ENCODE results near the gene IFIT3. TPM values are rescaled to one million over a fixed set of nuclear protein-coding genes. Genes with fewer than 3 reads are reported as not detected.

The IFIT3 gene
- total and polyA plus RNA-seq, 12 donors = 8.1 to 88.6 (median 26.7) TPM

DNA sequence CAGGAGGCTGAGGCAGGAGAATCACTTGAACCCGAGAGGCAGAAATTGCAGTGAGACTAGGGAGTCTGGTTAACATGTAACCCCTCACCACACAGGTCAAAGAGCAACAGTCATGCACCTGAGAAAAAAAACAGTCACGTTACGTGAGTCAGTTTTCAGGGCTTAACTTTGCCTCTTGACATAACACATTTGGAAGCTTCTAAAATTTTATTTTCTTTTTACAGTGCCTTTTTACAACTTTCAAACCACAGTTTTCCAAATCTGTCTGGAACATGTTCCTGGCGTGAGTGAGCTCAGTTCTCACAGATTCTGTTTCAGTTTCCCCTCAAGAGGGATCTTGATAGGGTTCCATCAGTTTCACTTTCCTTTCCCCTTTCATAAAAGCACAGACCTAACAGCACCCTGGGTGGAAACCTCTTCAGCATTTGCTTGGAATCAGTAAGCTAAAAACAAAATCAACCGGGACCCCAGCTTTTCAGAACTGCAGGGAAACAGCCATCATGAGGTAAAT, 4.4 kb downstream of the IFIT3 start:
- peak in 1 of 7 donors; percentile 35 for DNase-seq
- H3K9me3 ChIP-seq (replicated peaks in 1 of 3) = no peaks in the 10 kb centered on the region
- H3K27me3 ChIP-seq = no peaks in the 10 kb centered on the region
- TF ChIP-seq POLR2A (IDR thresholded peaks at IDR 0.05) = no peak
- TF ChIP-seq, protein P1, sequence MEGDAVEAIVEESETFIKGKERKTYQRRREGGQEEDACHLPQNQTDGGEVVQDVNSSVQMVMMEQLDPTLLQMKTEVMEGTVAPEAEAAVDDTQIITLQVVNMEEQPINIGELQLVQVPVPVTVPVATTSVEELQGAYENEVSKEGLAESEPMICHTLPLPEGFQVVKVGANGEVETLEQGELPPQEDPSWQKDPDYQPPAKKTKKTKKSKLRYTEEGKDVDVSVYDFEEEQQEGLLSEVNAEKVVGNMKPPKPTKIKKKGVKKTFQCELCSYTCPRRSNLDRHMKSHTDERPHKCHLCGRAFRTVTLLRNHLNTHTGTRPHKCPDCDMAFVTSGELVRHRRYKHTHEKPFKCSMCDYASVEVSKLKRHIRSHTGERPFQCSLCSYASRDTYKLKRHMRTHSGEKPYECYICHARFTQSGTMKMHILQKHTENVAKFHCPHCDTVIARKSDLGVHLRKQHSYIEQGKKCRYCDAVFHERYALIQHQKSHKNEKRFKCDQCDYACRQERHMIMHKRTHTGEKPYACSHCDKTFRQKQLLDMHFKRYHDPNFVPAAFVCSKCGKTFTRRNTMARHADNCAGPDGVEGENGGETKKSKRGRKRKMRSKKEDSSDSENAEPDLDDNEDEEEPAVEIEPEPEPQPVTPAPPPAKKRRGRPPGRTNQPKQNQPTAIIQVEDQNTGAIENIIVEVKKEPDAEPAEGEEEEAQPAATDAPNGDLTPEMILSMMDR (IDR thresholded peaks at IDR 0.05) = no peak
- H3K4me3 ChIP-seq = peak overlapping the region in 1 of 4 donors; percentile 44
- intact Hi-C loops (cut with DNase I) = no loop called here
- 9 to 18% (median 12%) methylated on average over 4 to 5 of the region's 5 CpGs for WGBS, 4 donors
- H3K27ac ChIP-seq = peak overlapping the region; percentile 6 to 77 (median 75)
- H3K4me1 ChIP-seq (replicated peaks in 1 of 2) = peaks cover 36 to 62% of the 10 kb centered on the region in 2 donors
- no peaks in the 10 kb centered on the region for H3K36me3 ChIP-seq (replicated peaks in 1 of 2)

DNA sequence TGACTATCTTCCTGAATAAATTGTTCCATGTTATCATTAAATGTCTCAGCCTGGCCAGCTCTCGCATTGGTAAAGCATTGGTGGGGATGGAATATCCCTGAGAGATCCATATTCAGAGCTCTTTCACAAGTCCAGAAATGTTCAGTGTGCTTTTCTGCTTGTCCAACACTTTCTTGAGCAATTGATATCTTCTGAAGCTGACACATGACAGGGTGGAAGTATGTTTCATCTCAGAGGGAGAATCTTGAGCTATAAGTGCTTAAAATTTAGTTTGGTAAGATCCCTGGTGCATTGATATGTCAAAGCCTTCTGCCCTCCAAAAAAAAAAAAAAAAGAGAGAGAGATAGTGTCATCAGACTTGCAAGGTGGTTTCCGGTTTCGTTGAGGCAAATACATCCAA, 7.4 kb downstream of the IFIT3 start:
- DNase-seq = no peak
- Histone ChIP-seq H3K27me3 (no peaks in the 10 kb centered on the region), H3K36me3 (replicated peaks in 1 of 2) (peaks cover 0 to 9% of the 10 kb centered on the region in 2 donors), H3K4me1 (replicated peaks in 1 of 2) (peaks cover 22 to 41% of the 10 kb centered on the region in 2 donors), H3K9me3 (replicated peaks in 1 of 3) (no peaks in the 10 kb centered on the region), H3K27ac (no peak overlapping the region), H3K4me3 (no peak overlapping the region)
- WGBS, 4 donors = 93 to 95% (median 95%) methylated on average over 3 of the region's 3 CpGs
- intact Hi-C loops (cut with DNase I) = no loop called here
- TF ChIP-seq POLR2A (IDR thresholded peaks at IDR 0.05) = no peak
- TF ChIP-seq, protein P1 (IDR thresholded peaks at IDR 0.05) = no peak

DNA sequence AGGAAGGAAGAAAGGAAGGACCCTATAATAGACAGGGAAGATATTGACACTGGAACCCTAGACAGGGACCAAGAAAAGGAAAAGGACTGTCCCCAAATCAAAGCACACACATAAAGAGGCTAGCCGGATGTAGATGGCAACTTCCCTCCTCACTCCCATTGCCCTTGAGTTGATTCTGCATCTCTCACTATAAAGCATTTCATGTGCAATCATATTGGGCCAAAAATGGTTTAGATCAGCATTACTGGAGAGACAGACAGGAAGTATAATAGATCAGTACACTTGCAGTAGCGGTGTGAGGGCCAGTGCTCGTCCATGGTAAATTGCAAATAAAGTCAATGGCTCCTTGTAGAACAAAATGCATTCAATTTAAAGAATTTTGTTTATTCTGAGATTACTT, 8.4 kb downstream of the IFIT3 start:
- peak overlapping the region in 1 of 5 donors; percentile 22 for H3K27ac ChIP-seq
- intact Hi-C loops (cut with DNase I) = no loop called here
- H3K4me3 ChIP-seq = no peak overlapping the region
- no peak for DNase-seq
- H3K4me1 ChIP-seq (replicated peaks in 1 of 2) = peaks cover 13 to 33% of the 10 kb centered on the region in 2 donors
- H3K27me3 ChIP-seq = no peaks in the 10 kb centered on the region
- 70 to 87% (median 80%) methylated on average over 3 of the region's 3 CpGs for WGBS, 4 donors
- H3K36me3 ChIP-seq (replicated peaks in 1 of 2) = peaks cover 0 to 9% of the 10 kb centered on the region in 2 donors
- no peaks in the 10 kb centered on the region for H3K9me3 ChIP-seq (replicated peaks in 1 of 3)
- no peak for TF ChIP-seq POLR2A (IDR thresholded peaks at IDR 0.05)
- TF ChIP-seq, protein P1 (IDR thresholded peaks at IDR 0.05) = no peak

DNA sequence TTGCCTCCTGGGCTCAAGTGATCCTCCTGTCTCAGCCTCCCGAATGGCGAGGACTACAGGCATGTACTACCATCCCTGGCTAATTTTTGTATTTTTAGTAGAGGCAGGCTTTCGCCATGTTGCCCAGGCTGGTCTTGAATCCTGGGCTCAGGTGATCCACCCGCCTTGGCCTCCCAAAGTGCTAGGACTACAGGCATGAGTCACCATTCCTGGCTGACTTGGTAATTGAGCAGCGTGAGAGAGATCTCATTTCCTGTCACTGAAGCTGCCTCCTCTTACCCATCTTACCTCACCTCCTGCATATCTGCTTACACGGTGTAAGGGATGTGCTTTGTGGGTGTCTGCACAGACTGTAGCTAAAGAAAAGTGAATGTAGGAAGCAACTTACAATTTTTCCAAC, 9.7 kb downstream of the IFIT3 start:
- peaks cover 0 to 9% of the 10 kb centered on the region in 2 donors for H3K36me3 ChIP-seq (replicated peaks in 1 of 2)
- H3K9me3 ChIP-seq (replicated peaks in 1 of 3) = no peaks in the 10 kb centered on the region
- H3K4me1 ChIP-seq (replicated peaks in 1 of 2) = peaks cover 7 to 31% of the 10 kb centered on the region in 2 donors
- no peaks in the 10 kb centered on the region for H3K27me3 ChIP-seq
- TF ChIP-seq, protein P1 (IDR thresholded peaks at IDR 0.05) = no peak
- no peak for TF ChIP-seq POLR2A (IDR thresholded peaks at IDR 0.05)
- intact Hi-C loops (cut with DNase I) = no loop called here
- H3K4me3 ChIP-seq = no peak overlapping the region
- DNase-seq = no peak
- H3K27ac ChIP-seq = no peak overlapping the region
- WGBS, 4 donors = 80 to 95% (median 89%) methylated on average over 5 to 6 of the region's 6 CpGs
